SIG-M5 (cell line): ENCODE data around the gene MRO.
"Not testable (repeated sequence)": the region's sequence is repeated elsewhere in the genome, so short reads cannot be mapped to it uniquely, and the experiment has no call there.

Source experiments
- DNase-seq: peaks from one replicate; lab custom pipeline; 2025; lab: John Stamatoyannopoulos, UW

Gene MRO

GRCh38 chr18:50833496-50833895 is 13.7 kb upstream of the MRO start:
- DNase-seq = not testable (repeated sequence)

- DNase-seq = no peak
Measured at GRCh38 chr18:50832754-50833153, 12.9 kb upstream of the MRO start.

- peak; percentile 7 for DNase-seq
Measured at GRCh38 chr18:50830544-50830943, 10.7 kb upstream of the MRO start.

DNA sequence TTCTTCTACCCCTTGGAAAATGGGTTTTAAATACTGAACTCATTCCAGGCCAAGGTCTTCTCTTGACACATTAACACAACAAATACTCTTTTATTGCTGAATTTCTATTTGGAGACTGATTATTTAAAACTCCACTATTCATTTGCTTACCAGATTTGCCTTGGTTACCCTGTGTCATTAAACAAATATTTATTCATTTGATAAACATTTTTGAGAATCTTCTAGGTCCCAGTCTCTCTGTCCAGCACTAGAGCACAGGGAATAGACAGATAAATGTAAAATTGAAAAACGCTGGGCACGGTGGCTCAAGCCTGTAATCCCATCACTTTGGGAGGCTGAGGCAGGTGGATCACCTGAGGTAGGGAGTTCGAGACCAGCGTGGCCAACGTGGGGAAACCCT is 9.8 kb upstream of the MRO start:
- no peak for DNase-seq

DNA sequence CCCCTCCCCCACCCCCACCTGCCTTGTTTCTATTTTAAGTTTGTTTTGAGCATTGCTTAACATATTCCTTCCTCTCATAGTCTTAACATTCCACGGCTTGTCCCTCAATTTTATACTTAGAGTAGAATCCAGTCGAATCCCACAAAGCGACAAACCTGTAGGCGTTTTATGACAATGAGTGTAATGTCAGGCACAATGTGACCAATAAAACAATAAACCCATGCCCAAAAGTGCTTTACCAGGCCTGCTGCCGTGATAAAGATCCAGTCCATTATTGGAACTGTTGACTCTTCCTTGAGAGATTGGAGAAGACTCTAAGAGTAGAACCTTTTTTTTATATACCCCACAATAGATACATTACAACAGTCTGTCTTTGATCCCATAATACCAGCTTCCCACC is 6.2 kb upstream of the MRO start:
- DNase-seq = no peak

DNA sequence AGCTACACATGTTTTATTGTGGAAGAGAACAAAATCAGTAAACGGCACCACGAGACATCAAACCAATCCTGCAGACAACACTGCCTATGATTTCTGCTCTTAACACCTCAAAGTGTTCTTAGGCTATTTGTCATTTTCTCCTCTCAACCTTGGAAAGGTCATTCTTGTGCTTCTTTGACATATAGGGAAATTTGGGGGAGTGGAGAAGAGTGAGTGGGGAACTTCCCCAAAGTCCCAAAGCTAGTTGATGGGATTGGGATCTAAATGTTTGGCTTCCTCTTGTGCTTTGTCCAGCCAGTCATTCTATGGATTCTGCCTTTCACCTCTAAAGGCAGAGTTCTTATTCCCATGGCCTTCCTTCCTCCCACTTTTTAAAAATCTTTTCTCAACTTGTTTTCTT is 5.8 kb upstream of the MRO start:
- no peak for DNase-seq

DNA sequence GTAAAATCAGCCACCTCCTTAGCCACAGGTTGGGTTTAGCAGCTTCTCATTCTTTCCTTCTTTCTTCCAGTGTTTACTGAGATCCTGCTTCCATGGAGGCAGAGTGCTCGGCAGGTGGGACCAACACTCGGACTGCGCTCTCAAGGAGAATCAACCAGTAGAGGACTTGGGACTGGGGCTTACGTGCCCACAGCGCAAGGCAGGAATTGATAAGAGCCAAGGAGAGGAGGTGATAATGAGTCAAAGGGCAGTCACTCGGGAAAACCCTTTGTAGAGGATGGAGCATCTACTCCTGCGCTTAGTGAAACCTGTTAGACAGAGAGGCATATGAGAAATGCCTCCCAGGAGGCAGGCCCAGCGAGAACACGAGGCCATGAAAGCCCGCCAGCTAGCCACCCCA is 2.9 kb upstream of the MRO start:
- no peak for DNase-seq

DNA sequence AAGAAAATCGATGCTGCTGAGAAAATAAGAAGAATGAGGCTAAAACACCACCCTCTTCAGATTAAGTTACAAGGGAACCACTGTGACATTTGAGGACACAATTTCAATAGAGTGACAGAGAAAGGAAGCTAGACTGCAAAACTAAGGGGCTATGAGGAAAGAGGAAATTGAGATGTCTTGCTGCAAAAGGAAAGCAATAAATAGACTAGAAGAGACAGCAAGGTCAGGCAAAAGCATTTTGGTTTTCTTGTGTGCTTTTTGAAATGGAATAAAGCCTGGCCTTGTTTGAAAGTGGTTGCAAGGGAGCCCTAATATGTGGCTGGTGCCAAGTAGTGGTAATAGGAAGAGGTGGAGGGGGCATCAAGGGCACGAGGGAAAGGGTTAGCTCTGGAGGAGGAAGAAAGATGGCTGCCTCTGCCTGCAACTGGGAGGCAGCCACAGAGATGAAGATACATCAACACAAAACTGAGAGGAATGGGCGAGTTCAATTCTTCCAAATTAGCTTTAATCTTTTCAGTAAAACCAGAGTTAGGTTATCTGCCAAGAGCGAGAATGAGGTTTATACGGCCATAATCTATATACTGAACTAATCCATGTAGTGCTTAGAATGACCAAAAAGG is 1.2 kb upstream of the MRO start:
- no peak for DNase-seq

DNA sequence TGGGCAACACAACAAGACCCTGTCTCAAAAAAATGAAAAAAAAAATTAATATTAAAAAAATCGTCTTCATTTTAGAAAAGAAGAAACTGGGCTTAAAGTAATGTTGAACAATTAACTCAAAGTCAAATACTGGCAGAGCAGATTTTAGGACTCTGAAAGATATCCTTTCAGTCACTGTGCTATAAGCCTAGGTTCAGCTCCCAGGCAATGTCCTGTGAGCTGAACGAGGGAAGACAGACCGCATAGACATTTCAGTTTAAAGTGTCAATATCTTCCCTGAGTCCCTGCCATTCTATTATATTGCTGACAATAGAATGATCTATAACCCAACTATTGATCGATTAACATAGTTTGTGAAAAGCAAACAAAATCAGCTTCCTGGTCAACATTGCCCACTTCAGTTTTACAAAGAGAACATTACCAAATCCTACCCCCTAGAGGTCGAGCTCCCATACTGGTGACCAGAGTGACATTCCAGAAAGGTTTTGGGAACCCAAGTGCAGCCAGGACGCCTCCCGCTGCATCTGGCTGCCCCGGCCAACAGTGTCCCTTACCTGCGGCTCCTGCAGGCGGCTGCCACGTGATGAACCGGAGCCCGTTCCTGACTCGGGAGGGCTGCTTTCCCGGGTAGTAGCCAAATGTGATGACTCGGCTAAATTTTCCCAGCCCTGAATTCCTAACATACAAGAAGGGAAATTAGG is 639 bp downstream of the MRO start:
- no peak for DNase-seq

DNA sequence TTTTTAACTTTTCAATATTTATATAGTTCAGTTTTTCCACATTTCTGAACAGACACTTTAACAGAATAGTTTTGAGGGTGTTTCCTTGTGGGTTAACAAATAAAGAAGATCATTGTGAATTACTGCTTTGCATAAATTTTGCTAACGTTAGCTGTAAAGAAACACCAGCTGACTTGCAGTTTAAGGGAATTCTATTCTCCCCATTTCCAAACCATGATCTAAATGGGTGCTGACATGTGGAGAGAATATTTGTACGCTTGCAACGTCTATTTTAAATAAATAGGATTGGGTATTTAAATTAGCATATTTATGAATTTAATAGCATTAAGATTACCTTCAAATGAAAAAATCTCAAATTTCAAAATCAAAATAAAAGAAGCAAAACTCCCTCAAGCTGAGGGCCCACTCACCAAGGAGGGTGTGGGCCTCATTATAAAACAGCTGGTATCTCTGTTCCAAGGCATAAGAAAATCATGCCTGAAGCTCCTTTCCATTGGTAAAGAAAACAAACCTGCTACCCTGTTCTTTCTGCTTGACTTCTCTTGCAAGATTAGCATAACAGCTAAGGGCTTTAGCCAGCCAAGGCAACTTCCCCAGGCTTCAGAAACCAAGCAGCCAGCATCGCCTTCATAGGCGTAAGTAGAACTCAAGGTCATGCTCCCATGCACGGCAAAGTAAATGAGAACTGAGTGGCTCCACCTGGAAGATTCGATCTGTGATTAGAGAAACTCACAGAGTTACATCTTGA is 3.2 kb downstream of the MRO start:
- no peak for DNase-seq

GRCh38 chr18:50814395-50814794 is 5.4 kb downstream of the MRO start:
- no peak for DNase-seq

- no peak for DNase-seq
Measured at GRCh38 chr18:50813353-50813752, 6.5 kb downstream of the MRO start.

DNA sequence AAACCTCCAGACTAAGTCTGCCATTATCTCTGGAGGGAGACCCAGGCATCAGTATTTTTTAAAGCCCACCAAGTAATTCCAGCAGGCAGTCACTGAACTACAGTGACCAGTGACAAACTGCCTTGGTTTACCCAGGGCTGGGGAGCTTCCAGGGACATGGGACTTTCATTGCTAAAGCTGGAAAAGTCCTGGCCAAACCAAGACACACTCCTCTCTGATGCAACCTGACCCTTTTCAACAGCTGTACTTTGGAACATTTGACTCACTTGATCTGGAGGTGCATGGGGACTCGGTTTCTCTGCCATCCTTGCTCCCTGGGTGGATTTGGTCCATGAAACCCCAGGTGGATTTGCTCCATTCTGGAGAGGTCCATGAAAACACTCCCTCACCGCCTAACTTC is 7.0 kb downstream of the MRO start:
- DNase-seq = no peak

GRCh38 chr18:50807176-50807575 is 12.6 kb downstream of the MRO start:
- DNase-seq = no peak

- peak; percentile 8 for DNase-seq
Measured at GRCh38 chr18:50806208-50806616, 13.6 kb downstream of the MRO start.

- DNase-seq = peak; percentile 3
Measured at GRCh38 chr18:50805732-50806131, 14.1 kb downstream of the MRO start.

- DNase-seq = no peak
Measured at GRCh38 chr18:50803592-50803991, 16.2 kb downstream of the MRO start.

DNA sequence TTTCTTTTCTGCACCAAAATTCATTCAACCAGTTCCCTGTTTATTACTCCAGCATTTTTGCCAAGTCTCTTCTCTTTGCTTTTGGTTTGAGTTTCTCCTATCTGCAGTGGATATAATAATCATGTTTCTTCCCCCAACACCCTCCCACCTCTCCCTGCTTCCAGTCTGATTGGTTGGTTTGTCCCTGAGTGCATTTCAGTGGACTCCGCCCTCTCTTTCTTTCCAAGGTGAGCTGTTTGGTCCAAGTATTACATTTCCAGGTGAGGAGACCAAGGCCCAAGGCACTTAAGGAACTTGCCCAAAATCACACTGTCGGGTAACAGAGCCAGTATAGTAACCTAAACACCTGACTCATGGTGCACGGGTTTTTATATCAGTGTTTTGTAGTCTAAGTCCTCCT is 17.7 kb downstream of the MRO start:
- DNase-seq = no peak

- no peak for DNase-seq
Measured at GRCh38 chr18:50797142-50797541, 22.7 kb downstream of the MRO start.

GRCh38 chr18:50796495-50796894 is 23.3 kb downstream of the MRO start:
- DNase-seq = no peak

- DNase-seq = no peak
Measured at GRCh38 chr18:50793641-50794565, 25.9 kb downstream of the MRO start.

- DNase-seq = no peak
Measured at GRCh38 chr18:50792885-50793284, 26.9 kb downstream of the MRO start.
